RWPE2 (cell line): ENCODE results near the gene CLOCK.

Experiments
- ATAC-seq: fragments of 200-7000 bp; cut with Tn5 transposase; 3 replicates; pipeline ENCODE4 v1.9.1; 2021; ENCODE audit warnings: low read depth
- DNase-seq: peaks from one replicate; pipeline ENCODE4 v3.0.0-alpha.2; 2020; ENCODE audit warnings: low spot score
- H3K27ac ChIP-seq: fragments of 450-650 bp; 2 replicates; pipeline ENCODE4 v1.5.1; 2017; ENCODE audit warnings: mild to moderate bottlenecking; ENCODE audit not compliant: poor library complexity, severe bottlenecking
- H3K27me3 ChIP-seq: fragments of 250-450 bp; sonication (Bioruptor Pico); 2 replicates; pipeline ENCODE4 v1.5.1; 2021; ENCODE audit warnings: mild to moderate bottlenecking, moderate library complexity; ENCODE audit not compliant: insufficient read depth, poor library complexity, severe bottlenecking
- H3K36me3 ChIP-seq: fragments of 250-450 bp; sonication (Bioruptor Pico); 2 replicates; pipeline ENCODE4 v1.5.1; 2020; ENCODE audit warnings: low read depth, mild to moderate bottlenecking, moderate library complexity
- H3K4me1 ChIP-seq: fragments of 250-450 bp; sonication (Bioruptor Pico); 2 replicates; pipeline ENCODE4 v1.5.1; 2021; ENCODE audit warnings: mild to moderate bottlenecking, moderate library complexity; ENCODE audit not compliant: insufficient read depth, poor library complexity, severe bottlenecking
- H3K4me3 ChIP-seq: fragments of 250-450 bp; sonication (Bioruptor Pico); 2 replicates; pipeline ENCODE4 v1.5.1; 2021; ENCODE audit warnings: mild to moderate bottlenecking, moderate library complexity; ENCODE audit not compliant: severe bottlenecking
- H3K9me3 ChIP-seq: fragments of 250-450 bp; sonication (Bioruptor Pico); 2 replicates; pipeline ENCODE4 v1.5.1; 2021; ENCODE audit warnings: mild to moderate bottlenecking, moderate library complexity; ENCODE audit not compliant: severe bottlenecking
- CTCF ChIP-seq: fragments of 450-650 bp; IDR thresholded peaks from one replicate; pipeline ENCODE4 v1.5.1; 2017; ENCODE audit warnings: mild to moderate bottlenecking, moderate library complexity; ENCODE audit not compliant: poor library complexity, severe bottlenecking

The CLOCK gene

DNA sequence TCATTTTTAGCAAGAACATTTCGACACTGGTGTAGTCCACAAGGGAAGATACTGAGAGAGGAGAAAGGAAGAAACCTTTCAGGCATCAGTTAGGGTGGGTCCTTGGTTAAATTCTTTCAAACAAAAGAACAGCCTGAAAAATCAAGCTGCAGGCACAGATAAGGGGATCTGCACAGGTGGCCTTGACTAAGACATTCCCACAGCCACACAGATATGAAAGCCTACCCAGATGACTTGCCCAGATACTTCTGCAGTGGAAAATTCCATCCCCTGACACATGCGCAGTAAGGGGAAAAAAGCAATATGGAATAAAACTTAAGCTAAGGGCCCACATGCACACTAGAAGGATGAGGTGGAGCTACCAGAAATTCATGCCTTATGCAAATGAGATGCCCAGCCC lies 159.9 kb downstream of the CLOCK start:
- no peaks in the 10 kb centered on the region for H3K9me3 ChIP-seq
- H3K36me3 ChIP-seq: no peaks in the 10 kb centered on the region
- DNase-seq (no peak), ATAC-seq (no peak)
- no peaks in the 10 kb centered on the region for H3K4me1 ChIP-seq
- no peaks in the 10 kb centered on the region for H3K27me3 ChIP-seq
- no peak overlapping the region for H3K27ac ChIP-seq
- H3K4me3 ChIP-seq: no peak overlapping the region
- TF ChIP-seq CTCF: no peak

DNA sequence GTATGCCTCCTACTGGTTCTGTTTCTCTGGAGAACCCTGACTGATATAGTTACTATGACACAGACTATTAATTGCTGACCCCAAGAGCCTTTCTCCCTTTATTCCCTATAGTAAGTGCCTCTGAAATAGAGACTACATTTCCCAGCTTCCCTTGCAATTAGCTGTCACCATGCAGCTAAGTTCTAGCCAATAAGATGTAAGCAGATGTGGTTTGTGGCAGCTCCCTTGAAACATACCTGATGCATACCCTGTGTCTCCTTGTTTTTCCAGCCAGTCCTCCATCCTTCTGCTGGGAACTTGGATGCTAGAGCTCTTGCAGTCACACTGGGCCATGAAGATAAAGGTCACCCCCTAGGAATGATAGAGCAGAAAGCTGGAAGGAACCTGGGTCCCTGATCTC lies 160.6 kb downstream of the CLOCK start:
- DNase-seq (no peak), ATAC-seq (peak; percentile 67; the same call in 1 of the 3 replicates)
- Histone ChIP-seq H3K9me3 (no peaks in the 10 kb centered on the region), H3K4me3 (no peak overlapping the region), H3K27me3 (no peaks in the 10 kb centered on the region), H3K27ac (no peak overlapping the region), H3K36me3 (no peaks in the 10 kb centered on the region), H3K4me1 (no peaks in the 10 kb centered on the region)
- TF ChIP-seq CTCF: no peak

- Histone ChIP-seq H3K36me3 (no peaks in the 10 kb centered on the region), H3K4me1 (no peaks in the 10 kb centered on the region), H3K9me3 (no peaks in the 10 kb centered on the region), H3K27ac (no peak overlapping the region), H3K27me3 (no peaks in the 10 kb centered on the region), H3K4me3 (no peak overlapping the region)
- TF ChIP-seq CTCF: no peak
- no peak for ATAC-seq
- no peak for DNase-seq
Observed at GRCh38 chr4:55385201-55385649, 161.5 kb downstream of the CLOCK start.

DNA sequence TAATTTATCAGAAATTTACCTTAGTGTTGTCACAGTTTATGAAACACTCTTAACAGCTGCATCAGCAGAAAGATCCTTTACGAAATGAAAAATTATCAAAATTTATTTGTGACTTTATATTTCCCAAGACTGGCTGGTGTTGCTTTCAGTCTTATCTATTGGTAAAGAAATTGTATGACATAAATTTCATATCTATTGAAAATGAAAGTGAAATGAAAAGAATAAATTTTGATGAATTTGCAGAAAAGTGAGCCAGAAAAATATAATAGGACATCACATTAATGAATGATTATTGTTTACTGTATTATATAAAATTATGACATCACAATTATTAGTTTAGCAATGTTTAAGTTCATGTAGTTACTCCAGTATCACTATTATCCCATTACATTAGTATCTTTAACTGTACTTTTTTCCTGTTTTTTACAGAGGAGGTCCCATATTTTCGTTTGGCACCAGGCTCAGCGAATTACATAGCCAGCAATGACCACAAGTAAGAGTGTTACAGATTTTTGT lies 164.2 kb downstream of the CLOCK start:
- Histone ChIP-seq H3K4me3 (no peak overlapping the region), H3K36me3 (no peaks in the 10 kb centered on the region), H3K9me3 (no peaks in the 10 kb centered on the region), H3K27ac (no peak overlapping the region), H3K27me3 (no peaks in the 10 kb centered on the region), H3K4me1 (peaks cover 12% of the 10 kb centered on the region)
- TF ChIP-seq CTCF: no peak
- no peak for DNase-seq
- ATAC-seq: no peak

- DNase-seq (no peak), ATAC-seq (no peak)
- TF ChIP-seq CTCF: no peak
- H3K36me3 ChIP-seq: no peaks in the 10 kb centered on the region
- H3K4me3 ChIP-seq: no peak overlapping the region
- H3K4me1 ChIP-seq: peaks cover 12% of the 10 kb centered on the region
- no peak overlapping the region for H3K27ac ChIP-seq
- no peaks in the 10 kb centered on the region for H3K27me3 ChIP-seq
- no peaks in the 10 kb centered on the region for H3K9me3 ChIP-seq
Observed at GRCh38 chr4:55381502-55381901, 165.2 kb downstream of the CLOCK start.
